GM12874 (cell line): Measurements from ENCODE around the gene ANKRD55.

ENCODE experiments used
- CTCF ChIP-seq: IDR thresholded peaks from 2 replicates; pipeline ENCODE4 v1.5.1; 2011; ENCODE audit warnings: low read depth, mild to moderate bottlenecking, control low read depth, low read length, moderate library complexity; ENCODE audit not compliant: insufficient read depth

Gene ANKRD55

GRCh38 chr5:56102889-56103288, 130.2 kb downstream of the ANKRD55 start:
- no peak for TF ChIP-seq CTCF

- no peak for TF ChIP-seq CTCF
Measured at GRCh38 chr5:56101180-56101579, 131.9 kb downstream of the ANKRD55 start.

- TF ChIP-seq CTCF: no peak
Measured at GRCh38 chr5:56100439-56101176, 132.5 kb downstream of the ANKRD55 start.

GRCh38 chr5:56099346-56099745, 133.8 kb downstream of the ANKRD55 start:
- no peak for TF ChIP-seq CTCF

- TF ChIP-seq CTCF: no peak
Measured at GRCh38 chr5:56097055-56097454, 136.1 kb downstream of the ANKRD55 start.

GRCh38 chr5:56095579-56096102, 137.5 kb downstream of the ANKRD55 start:
- TF ChIP-seq CTCF: no peak

- no peak for TF ChIP-seq CTCF
Measured at GRCh38 chr5:56094579-56095361, 138.4 kb downstream of the ANKRD55 start.
